ENCODE results near the gene RUNDC3A. TPM values are rescaled to one million over a fixed set of nuclear protein-coding genes. Genes with fewer than 3 reads are reported as not detected.

Gene RUNDC3A
- total and polyA plus RNA-seq, 2 of the 8 experiments (the other 6 are each of a cell fraction or from before 2014, with no cell fraction given), result 6.4 to 13.8 TPM

DNA sequence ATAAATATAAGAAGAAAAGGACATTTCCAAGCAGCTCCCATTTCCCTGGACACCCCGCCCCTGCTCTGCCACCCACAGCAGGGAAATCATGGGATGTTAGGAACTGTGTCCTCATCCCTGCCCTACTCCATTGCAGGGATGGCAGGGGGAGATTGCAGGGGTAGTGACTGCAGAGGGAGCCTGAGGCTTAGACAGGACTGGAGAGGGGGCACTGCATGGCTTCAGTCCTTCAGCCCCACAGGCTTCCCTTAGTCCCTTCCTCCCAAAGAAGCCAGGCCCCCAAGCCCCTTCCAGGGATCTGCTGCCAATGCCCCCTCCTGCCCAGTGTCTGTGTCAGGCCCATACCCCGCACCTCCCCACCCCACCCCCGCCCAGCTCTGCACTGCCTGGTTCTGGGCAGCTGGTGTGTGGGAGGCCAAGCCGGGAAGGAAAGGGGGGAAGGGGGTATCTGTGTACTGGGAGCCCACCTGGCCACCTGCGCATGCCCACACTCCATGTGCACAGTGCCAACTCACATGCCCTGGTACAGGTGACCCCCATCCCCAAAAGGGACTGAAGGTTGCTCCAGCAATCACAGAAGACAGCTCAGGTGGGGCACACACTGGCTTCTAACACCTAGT lies 3.3 kb downstream of the RUNDC3A start:
- Histone ChIP-seq H3K4me3 (ENCODE audit: extremely low read depth in 1 of 4, insufficient read depth in 2 of 4, low read depth in 3 of 4, low read length in 4 of 4) (no peak overlapping the region), H4K5ac (ENCODE audit: insufficient read length, low read depth, low read length) (no peak overlapping the region), H4K20me1 (replicated peaks in 1 of 2; ENCODE audit: control insufficient read depth in 1 of 2, insufficient read depth in 2 of 2, low read length in 2 of 2) (peaks cover 0 to 11% of the 10 kb centered on the region in 2 experiments), H3K9ac (replicated peaks in 1 of 4; ENCODE audit: extremely low read depth in 1 of 4, low read depth in 3 of 4, low read length in 3 of 4) (no peak overlapping the region), H3K18ac (ENCODE audit: extremely low read depth, low read length) (peak overlapping the region; percentile 19; the same call in 1 of the 2 replicates), H3K36me3 (ENCODE audit: control insufficient read depth in 2 of 4, insufficient read depth in 4 of 4, low read length in 3 of 4) (no peaks in the 10 kb centered on the region), H4K8ac (ENCODE audit: extremely low read depth, insufficient read depth, low read length) (no peak overlapping the region), H3K23me2 (ENCODE audit: low read depth, low read length) (peaks cover 21% of the 10 kb centered on the region), H2AK5ac (ENCODE audit: low read depth, low read length) (no peak overlapping the region), H3K79me2 (ENCODE audit: control insufficient read depth in 1 of 2, insufficient read depth in 2 of 2, low read length in 2 of 2) (no peaks in the 10 kb centered on the region), H2AFZ (ENCODE audit: low read length) (no peak overlapping the region), H3K4me1 (replicated peaks in 1 of 4; ENCODE audit: control insufficient read depth in 3 of 4, insufficient read depth in 4 of 4, low read length in 3 of 4) (peaks cover 7 to 52% (median 38%) of the 10 kb centered on the region in 4 experiments), H2BK20ac (ENCODE audit: low read length) (no peak overlapping the region), H2BK12ac (ENCODE audit: low read depth, low read length) (peak overlapping the region; percentile 60; the same call in 1 of the 2 replicates), H3K79me1 (ENCODE audit: low read depth, low read length) (no peaks in the 10 kb centered on the region), H3K4ac (replicated peaks; ENCODE audit: insufficient read length, low read depth, low read length) (no peak overlapping the region), H2BK120ac (replicated peaks; ENCODE audit: low read depth, low read length) (no peak overlapping the region), H3K23ac (ENCODE audit: insufficient read length) (no peak overlapping the region), H3K14ac (ENCODE audit: insufficient read length) (no peak overlapping the region), H3K27ac (ENCODE audit: low read depth, low read length) (no peak overlapping the region), H4K91ac (replicated peaks; ENCODE audit: insufficient read length, low read length) (no peak overlapping the region), H3K9me3 (ENCODE audit: insufficient read depth in 2 of 2, low read depth in 1 of 2, low read length in 1 of 2) (no peaks in the 10 kb centered on the region), H3K56ac (replicated peaks; ENCODE audit: insufficient read length, low read depth, low read length) (no peak overlapping the region), H2BK5ac (ENCODE audit: low read depth, low read length) (peak overlapping the region; percentile 28; the same call in 1 of the 2 replicates), H2BK15ac (ENCODE audit: low read length) (peak overlapping the region; percentile 83; the same call in 1 of the 2 replicates), H3K27me3 (replicated peaks in 1 of 4; ENCODE audit: control insufficient read depth in 3 of 4, extremely low read depth in 1 of 4, insufficient read depth in 3 of 4, low read length in 3 of 4) (peaks cover 0 to 19% (median 17%) of the 10 kb centered on the region in 4 experiments; a peak in 6 of 7 replicates), H3K4me2 (ENCODE audit: insufficient read depth in 1 of 2, low read depth in 2 of 2, low read length in 2 of 2) (peak overlapping the region in 1 of 2 experiments; percentile 37; a peak in 1 of 4 replicates)
- no peak for DNase-seq (ENCODE audit: low read depth in 1 of 2, low spot score in 2 of 2)
- TF ChIP-seq POU5F1 (IDR thresholded peaks at IDR 0.05; ENCODE audit: low read depth, low read length) (no peak), SP2 (IDR thresholded peaks at IDR 0.05; ENCODE audit: low read length) (no peak), ASH2L (IDR thresholded peaks at IDR 0.05; ENCODE audit: low read length) (no peak), NRF1 (IDR thresholded peaks at IDR 0.05; ENCODE audit: low read depth, low read length) (no peak), YY1 (IDR thresholded peaks at IDR 0.05; ENCODE audit: low read depth, low read length) (no peak), SRF (IDR thresholded peaks at IDR 0.05; ENCODE audit: low read depth, low read length) (no peak)
- TF ChIP-seq, protein P1, sequence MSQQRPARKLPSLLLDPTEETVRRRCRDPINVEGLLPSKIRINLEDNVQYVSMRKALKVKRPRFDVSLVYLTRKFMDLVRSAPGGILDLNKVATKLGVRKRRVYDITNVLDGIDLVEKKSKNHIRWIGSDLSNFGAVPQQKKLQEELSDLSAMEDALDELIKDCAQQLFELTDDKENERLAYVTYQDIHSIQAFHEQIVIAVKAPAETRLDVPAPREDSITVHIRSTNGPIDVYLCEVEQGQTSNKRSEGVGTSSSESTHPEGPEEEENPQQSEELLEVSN (IDR thresholded peaks at IDR 0.05), result no peak
- FAIRE-seq, result no peak
- ChIA-PET POLR2A (ENCODE audit: partially characterized antibody) (interaction anchor here (0.7 to 14.6 kb wide), 6 partner anchors 33 to 126 kb away, joined by 3 to 135 read pairs (median 4); partner anchors contain the start of genes GRN and UBTF), CTCF (ENCODE audit: partially characterized antibody) (interaction anchor here (0.7 to 3.7 kb wide), 12 partner anchors 7 to 108 kb away, joined by 3 to 24 read pairs (median 6); no protein-coding TSS in a partner anchor)
- 49% methylated on average over 3 of the region's 5 CpGs; no CpG with 5 or more reads in 1 of the 2 experiments for WGBS, 2 experiments (ENCODE audit: extremely low coverage in 1 of 2, insufficient coverage in 1 of 2, insufficient read length in 1 of 2, insufficient replicate concordance in 2 of 2, low coverage in 1 of 2, low lambda C conversion rate in 2 of 2, missing lambda C conversion rate in 1 of 2)
